HepG2 (cell line): ENCODE results near the gene INA. TPM values are rescaled to one million over a fixed set of nuclear protein-coding genes. Genes with fewer than 3 reads are reported as not detected.
A peak's percentile ranks its signal among the peaks of the same experiment; 100 is the strongest.

Experiments
- BCL6 ChIP-seq: IDR thresholded peaks from 2 replicates; pipeline ENCODE4 v1.6.1; 2016; ENCODE audit warnings: missing genetic modification reagents, missing compliant biosample characterization
- FOXA1 ChIP-seq, 2 experiments: fragments of 450-650 bp in 1 of 2; sonication (generic) in 1 of 2; formaldehyde crosslinking in 1 of 2; IDR thresholded peaks; 2 replicates each; pipeline versions ENCODE4 v1.4.0 to v1.6.1; 2016 to 2020; ENCODE audit warnings: missing genetic modification reagents in 1 of 2
- FOXC1 ChIP-seq: sonication (generic); formaldehyde crosslinking; IDR thresholded peaks from 2 replicates; pipeline ENCODE4 v1.8.0; 2022; ENCODE audit warnings: mild to moderate bottlenecking, missing genetic modification reagents, borderline replicate concordance
- HDAC1 ChIP-seq: sonication (generic); formaldehyde crosslinking; IDR thresholded peaks from 2 replicates; pipeline ENCODE4 v1.5.1; 2020; ENCODE audit warnings: mild to moderate bottlenecking, missing genetic modification reagents
- ISL2 ChIP-seq: sonication (generic); formaldehyde crosslinking; IDR thresholded peaks from 2 replicates; pipeline ENCODE4 v1.5.0; 2020; ENCODE audit warnings: missing genetic modification reagents
- KAT7 ChIP-seq: IDR thresholded peaks from 2 replicates; pipeline ENCODE4 v1.6.1; 2018; ENCODE audit warnings: borderline replicate concordance, missing compliant biosample characterization
- KLF6 ChIP-seq: IDR thresholded peaks from 2 replicates; pipeline ENCODE4 v1.8.0; 2016; ENCODE audit warnings: missing biosample characterization, missing genetic modification reagents
- MATR3 ChIP-seq: sonication (generic); formaldehyde crosslinking; IDR thresholded peaks from 2 replicates; pipeline ENCODE4 v1.4.0; 2020; ENCODE audit warnings: missing genetic modification reagents
- ONECUT2 ChIP-seq: sonication (generic); formaldehyde crosslinking; IDR thresholded peaks from 2 replicates; pipeline ENCODE4 v1.4.0; 2020; ENCODE audit warnings: missing genetic modification reagents
- PHF8 ChIP-seq: sonication (generic); formaldehyde crosslinking; IDR thresholded peaks from 2 replicates; pipeline ENCODE4 v1.5.0; 2020; ENCODE audit warnings: missing genetic modification reagents
- RBAK ChIP-seq: sonication (generic); formaldehyde crosslinking; IDR thresholded peaks from 2 replicates; pipeline ENCODE4 v1.5.1; 2020; ENCODE audit warnings: mild to moderate bottlenecking, missing genetic modification reagents
- SMARCC2 ChIP-seq: fragments of 450-650 bp; IDR thresholded peaks from 2 replicates; pipeline ENCODE4 v1.6.1; 2017; ENCODE audit warnings: antibody characterized with exemption, mild to moderate bottlenecking
- SOX13 ChIP-seq, 3 experiments: fragments of 450-650 bp in 1 of 3; sonication (generic) in 1 of 3; formaldehyde crosslinking in 1 of 3; IDR thresholded peaks in 2 of 3; conservative IDR thresholded peaks in 1 of 3; 2 replicates each; pipeline versions ENCODE4 v1.5.0 to v1.6.1; 2016 to 2020; ENCODE audit warnings: antibody characterized with exemption in 1 of 3, mild to moderate bottlenecking in 1 of 3, missing compliant biosample characterization in 1 of 3, missing genetic modification reagents in 1 of 3, moderate library complexity in 1 of 3
- TARDBP ChIP-seq: sonication (generic); formaldehyde crosslinking; IDR thresholded peaks from 2 replicates; pipeline ENCODE4 v1.8.0; 2022; ENCODE audit warnings: mild to moderate bottlenecking, missing genetic modification reagents
- ZNF619 ChIP-seq: sonication (generic); formaldehyde crosslinking; IDR thresholded peaks from 2 replicates; pipeline ENCODE4 v1.4.0; 2020; ENCODE audit warnings: mild to moderate bottlenecking, missing genetic modification reagents
- polyA plus RNA-seq, 8 experiments: library from polyadenylated mRNA; depleted of rRNA in 3 of 8; stranded (reverse) in 7 of 8; unstranded in 1 of 8; fragments of >200 nt; fragmentation: Illumina TruSeq in 4 of 8; extraction: Trizol in 4 of 8; gene quantifications; 2 replicates each; pipeline versions ENCODE4 v1.2.1 to v1.2.3, GENCODE V29; 2011 to 2016; ENCODE audit warnings: low read depth in 4 of 8, missing spikeins in 1 of 8, mixed read lengths in 1 of 8; ENCODE audit not compliant: insufficient read depth in 1 of 8
- total RNA-seq, 5 experiments: library from RNA; depleted of rRNA; stranded (reverse); fragments of >200 nt; fragmentation: Illumina TruSeq; extraction: Trizol; gene quantifications; 2 replicates each; pipeline ENCODE4 v1.2.3, GENCODE V29; 2016; ENCODE audit warnings: low read depth in 1 of 5
- TF ChIP-seq, protein P1 (sequence below), 2 experiments: fragments of 450-650 bp in 1 of 2; sonication (generic) in 1 of 2; formaldehyde crosslinking; IDR thresholded peaks; 2 replicates each; pipeline versions ENCODE4 v1.5.0 to v1.8.0; 2020 to 2022; ENCODE audit warnings: mild to moderate bottlenecking in 1 of 2, missing genetic modification reagents in 1 of 2
- TF ChIP-seq, protein P2 (sequence below): sonication (generic); formaldehyde crosslinking; IDR thresholded peaks from 2 replicates; pipeline ENCODE4 v1.5.0; 2020; ENCODE audit warnings: mild to moderate bottlenecking, low read depth, missing genetic modification reagents, borderline replicate concordance
- TF ChIP-seq, protein P3 (sequence below): sonication (generic); formaldehyde crosslinking; IDR thresholded peaks from 2 replicates; pipeline ENCODE4 v1.4.0; 2020; ENCODE audit warnings: missing genetic modification reagents, borderline replicate concordance
- TF ChIP-seq, protein P4 (sequence below), 2 experiments: sonication (generic) in 1 of 2; formaldehyde crosslinking in 1 of 2; IDR thresholded peaks; 2 replicates each; pipeline versions ENCODE4 v1.4.0 to v1.6.1; 2016 to 2020; ENCODE audit warnings: borderline replicate concordance in 1 of 2, low read depth in 1 of 2, mild to moderate bottlenecking in 1 of 2, missing genetic modification reagents in 1 of 2

The INA gene
- total and polyA plus RNA-seq, 2 of the 13 experiments (the other 11 are each of a cell fraction or from before 2014, with no cell fraction given), result 0.04 to 0.13 TPM

DNA sequence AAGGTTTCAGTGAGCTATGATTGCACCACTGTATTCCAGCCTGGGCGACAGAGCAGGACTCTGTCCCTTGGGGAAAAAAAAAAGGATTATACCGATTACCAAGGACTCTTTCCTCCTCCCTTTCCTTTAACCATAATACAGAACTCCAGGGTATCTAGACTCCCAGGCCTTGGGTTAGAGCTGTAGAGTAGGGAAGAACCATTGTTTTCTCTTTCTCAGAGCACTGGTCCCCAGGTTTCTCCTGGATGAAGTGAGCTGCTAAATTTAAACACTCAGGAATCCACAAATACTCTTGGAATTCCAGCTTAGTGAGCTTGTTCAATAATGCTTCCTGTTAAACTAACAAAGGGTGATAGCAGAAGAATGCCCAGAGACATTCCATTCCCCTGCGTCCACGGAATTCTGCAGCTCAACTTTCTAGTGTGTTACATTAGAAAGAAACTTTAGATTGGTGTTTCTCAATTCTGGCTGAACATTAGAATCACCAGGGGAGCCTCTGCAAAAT, 45.8 kb upstream of the INA start (continued):
- TF ChIP-seq, protein P1, sequence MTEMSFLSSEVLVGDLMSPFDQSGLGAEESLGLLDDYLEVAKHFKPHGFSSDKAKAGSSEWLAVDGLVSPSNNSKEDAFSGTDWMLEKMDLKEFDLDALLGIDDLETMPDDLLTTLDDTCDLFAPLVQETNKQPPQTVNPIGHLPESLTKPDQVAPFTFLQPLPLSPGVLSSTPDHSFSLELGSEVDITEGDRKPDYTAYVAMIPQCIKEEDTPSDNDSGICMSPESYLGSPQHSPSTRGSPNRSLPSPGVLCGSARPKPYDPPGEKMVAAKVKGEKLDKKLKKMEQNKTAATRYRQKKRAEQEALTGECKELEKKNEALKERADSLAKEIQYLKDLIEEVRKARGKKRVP (CRISPR knock-in tag; IDR thresholded peaks at IDR 0.05), result peak in 1 of 2 experiments; percentile 56; a peak in 2 of 4 replicates
- TF ChIP-seq KLF6 (CRISPR knock-in tag), result no peak
- no peak for TF ChIP-seq RBAK (CRISPR knock-in tag)
- TF ChIP-seq HDAC1 (CRISPR knock-in tag), result peak; percentile 59; the same call in 1 of the 2 replicates
- TF ChIP-seq, protein P2, sequence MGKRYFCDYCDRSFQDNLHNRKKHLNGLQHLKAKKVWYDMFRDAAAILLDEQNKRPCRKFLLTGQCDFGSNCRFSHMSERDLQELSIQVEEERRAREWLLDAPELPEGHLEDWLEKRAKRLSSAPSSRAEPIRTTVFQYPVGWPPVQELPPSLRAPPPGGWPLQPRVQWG (CRISPR knock-in tag), result no peak
- TF ChIP-seq MATR3 (CRISPR knock-in tag), result no peak
- TF ChIP-seq KAT7, result 0 out of 2 replicates have a peak, but pooled peaks have one; percentile 38
- 0 out of 2 replicates have a peak, but pooled peaks have one; percentile 37 for TF ChIP-seq SMARCC2
- peak; percentile 57; the same call in 1 of the 2 replicates for TF ChIP-seq ONECUT2 (CRISPR knock-in tag)
- TF ChIP-seq BCL6, result peak; percentile 89
- no peak for TF ChIP-seq FOXC1 (CRISPR knock-in tag)
- peak; percentile 16; the same call in 1 of the 2 replicates for TF ChIP-seq PHF8 (CRISPR knock-in tag)
- peak; percentile 51; the same call in 1 of the 2 replicates for TF ChIP-seq TARDBP
- no peak for TF ChIP-seq ZNF619 (CRISPR knock-in tag)
- TF ChIP-seq FOXA1 (IDR thresholded peaks at IDR 0.05), result 0 out of 2 replicates have a peak, but pooled peaks have one; percentile 38
- TF ChIP-seq FOXA1 (CRISPR knock-in tag; IDR thresholded peaks at IDR 0.05), result peak; percentile 66
- peak; percentile 62 for TF ChIP-seq SOX13 (IDR thresholded peaks at IDR 0.05)
- peak in 1 of 2 experiments; percentile 93; a peak in 2 of 4 replicates for TF ChIP-seq SOX13 (CRISPR knock-in tag; conservative IDR thresholded peaks at IDR 0.05 in 1 of 2, IDR thresholded peaks at IDR 0.05 in 1 of 2)
- peak; percentile 60; the same call in 1 of the 2 replicates for TF ChIP-seq ISL2 (CRISPR knock-in tag)
- TF ChIP-seq, protein P3, sequence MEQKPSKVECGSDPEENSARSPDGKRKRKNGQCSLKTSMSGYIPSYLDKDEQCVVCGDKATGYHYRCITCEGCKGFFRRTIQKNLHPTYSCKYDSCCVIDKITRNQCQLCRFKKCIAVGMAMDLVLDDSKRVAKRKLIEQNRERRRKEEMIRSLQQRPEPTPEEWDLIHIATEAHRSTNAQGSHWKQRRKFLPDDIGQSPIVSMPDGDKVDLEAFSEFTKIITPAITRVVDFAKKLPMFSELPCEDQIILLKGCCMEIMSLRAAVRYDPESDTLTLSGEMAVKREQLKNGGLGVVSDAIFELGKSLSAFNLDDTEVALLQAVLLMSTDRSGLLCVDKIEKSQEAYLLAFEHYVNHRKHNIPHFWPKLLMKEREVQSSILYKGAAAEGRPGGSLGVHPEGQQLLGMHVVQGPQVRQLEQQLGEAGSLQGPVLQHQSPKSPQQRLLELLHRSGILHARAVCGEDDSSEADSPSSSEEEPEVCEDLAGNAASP (CRISPR knock-in tag), result 0 out of 2 replicates have a peak, but pooled peaks have one; percentile 30
- TF ChIP-seq, protein P4, sequence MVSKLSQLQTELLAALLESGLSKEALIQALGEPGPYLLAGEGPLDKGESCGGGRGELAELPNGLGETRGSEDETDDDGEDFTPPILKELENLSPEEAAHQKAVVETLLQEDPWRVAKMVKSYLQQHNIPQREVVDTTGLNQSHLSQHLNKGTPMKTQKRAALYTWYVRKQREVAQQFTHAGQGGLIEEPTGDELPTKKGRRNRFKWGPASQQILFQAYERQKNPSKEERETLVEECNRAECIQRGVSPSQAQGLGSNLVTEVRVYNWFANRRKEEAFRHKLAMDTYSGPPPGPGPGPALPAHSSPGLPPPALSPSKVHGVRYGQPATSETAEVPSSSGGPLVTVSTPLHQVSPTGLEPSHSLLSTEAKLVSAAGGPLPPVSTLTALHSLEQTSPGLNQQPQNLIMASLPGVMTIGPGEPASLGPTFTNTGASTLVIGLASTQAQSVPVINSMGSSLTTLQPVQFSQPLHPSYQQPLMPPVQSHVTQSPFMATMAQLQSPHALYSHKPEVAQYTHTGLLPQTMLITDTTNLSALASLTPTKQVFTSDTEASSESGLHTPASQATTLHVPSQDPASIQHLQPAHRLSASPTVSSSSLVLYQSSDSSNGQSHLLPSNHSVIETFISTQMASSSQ (IDR thresholded peaks at IDR 0.05; ENCODE audit: low read depth), result peak; percentile 48; the same call in 1 of the 2 replicates
- TF ChIP-seq, protein P4 (CRISPR knock-in tag; IDR thresholded peaks at IDR 0.05; ENCODE audit: borderline replicate concordance), result no peak
